Right lobe of liver (tissue), 6 donors: Measurements from ENCODE around the gene BTBD6. TPM values are rescaled to one million over a fixed set of nuclear protein-coding genes. Genes with fewer than 3 reads are reported as not detected.

Source experiments
- ATAC-seq, 4 donors: fragments of 200-7000 bp; cut with Tn5 transposase; one replicate each; pipeline ENCODE4 v1.9.1; 2020; ENCODE audit warnings: mild to moderate bottlenecking in 4 of 4, moderate library complexity in 4 of 4
- DNase-seq, 3 donors: peaks; one replicate each; pipeline ENCODE4 v3.0.0-alpha.2; 2020
- H3K27ac ChIP-seq, 3 donors: fragments of 200-600 bp; one replicate each; pipeline ENCODE4 v1.8.0; 2022
- H3K27me3 ChIP-seq, 2 donors: fragments of 200-600 bp; one replicate each; pipeline ENCODE4 v1.8.0; 2022
- H3K36me3 ChIP-seq, 4 donors: fragments of 200-600 bp; sonication (generic) in 1 of 4; one replicate each; pipeline versions ENCODE4 v1.5.1 to v1.8.0; 2017 to 2022; ENCODE audit warnings: control low read depth in 1 of 4
- H3K4me1 ChIP-seq, 4 donors: fragments of 200-600 bp; sonication (generic) in 1 of 4; one replicate each; pipeline versions ENCODE4 v1.5.1 to v1.8.0; 2017 to 2022; ENCODE audit warnings: control low read depth in 1 of 4
- H3K4me3 ChIP-seq, 3 donors: fragments of 200-600 bp; one replicate each; pipeline ENCODE4 v1.8.0; 2022
- H3K9me3 ChIP-seq, 4 donors: fragments of 200-600 bp; sonication (generic) in 1 of 4; one replicate each; pipeline versions ENCODE4 v1.5.1 to v1.8.0; 2017 to 2022; ENCODE audit warnings: control low read depth in 1 of 4
- POLR2A ChIP-seq: fragments of 450-650 bp; IDR thresholded peaks from one replicate; pipeline ENCODE4 v1.6.1; 2017; ENCODE audit warnings: antibody characterized with exemption, mild to moderate bottlenecking
- WGBS: methylation state at CpG from one replicate; pipeline ENCODE4 v1.1.6; 2018; ENCODE audit warnings: low coverage, low lambda C conversion rate; ENCODE audit not compliant: insufficient coverage; ENCODE audit errors: missing lambda C conversion rate; 5-methylcytosine and 5-hydroxymethylcytosine counted together
- intact Hi-C, 2 donors: fragments of 100-400 bp; cut with DNase I; formaldehyde crosslinking; loops; one replicate each; pipeline versions ENCODE4 v1.11.2 to v1.14.1; 2022
- total RNA-seq, 6 experiments: library from RNA; depleted of rRNA in 2 of 6; stranded (reverse); fragments of >200 nt in 2 of 6; fragmentation: NEBNext Ultra II Directional in 3 of 6; extraction: Animal tissue kit (Norgen Biotek cat#: 25700) in 3 of 6; gene quantifications; one replicate each; pipeline versions ENCODE4 v1.1.0 to v1.2.4, GENCODE V29; 2016 to 2023
- TF ChIP-seq, protein P1 (sequence below), 4 donors: fragments of 200-600 bp in 3 of 4; fragments of 450-650 bp in 1 of 4; IDR thresholded peaks; one replicate each; pipeline versions ENCODE4 v1.5.1 to v1.8.0; 2016 to 2022; ENCODE audit warnings: antibody characterized with exemption in 4 of 4, mild to moderate bottlenecking in 2 of 4
- donor health status: DM: no; HTN: yes; CAD: no.
- donor health status: DM: no; HTN: no; CAD: no.
- donor health status: DM: no; HTN: no; CAD: no.
- donor health status: DM: no; HTN: yes; CAD: no.
- donor health status: DM: no; HTN: yes; CAD: no.

The BTBD6 gene
- total RNA-seq, 6 experiments from 2014 or later = 16.5 to 25.0 (median 17.7) TPM

DNA sequence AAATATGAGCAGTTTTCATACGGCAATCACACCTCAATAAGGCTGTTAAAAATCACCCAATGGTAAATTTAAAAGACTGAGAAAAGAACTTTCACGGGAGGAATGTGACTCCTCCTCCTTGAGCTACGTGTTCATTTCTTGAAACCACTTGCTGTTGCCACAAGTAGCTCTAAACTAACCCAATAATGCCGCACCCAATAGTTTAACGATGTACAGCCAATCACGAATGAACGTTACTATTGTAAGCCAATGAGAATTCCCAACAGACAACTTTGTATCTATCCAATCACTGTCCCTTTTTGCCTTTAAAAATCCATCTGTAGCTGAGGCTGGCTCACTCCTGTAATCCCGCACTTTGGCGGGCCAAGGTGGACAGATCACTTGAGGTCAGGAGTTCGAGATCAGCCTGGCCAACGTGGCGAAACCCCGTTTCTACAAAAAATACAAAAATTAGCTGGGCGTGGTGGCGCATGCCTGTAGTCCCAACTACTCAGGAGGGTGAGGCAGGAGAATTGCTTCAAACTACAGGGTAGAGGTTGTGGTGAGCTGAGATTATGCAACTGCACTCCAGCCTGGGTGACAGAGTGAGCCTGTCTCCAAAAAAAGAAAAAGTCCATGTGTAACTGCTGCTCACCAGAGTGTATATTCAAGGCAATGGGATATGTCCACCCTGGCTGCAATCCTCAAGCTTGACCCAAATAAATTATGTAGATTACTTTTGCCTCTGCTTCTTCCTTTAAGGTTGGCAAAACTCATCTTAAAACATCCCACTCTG, 24.4 kb upstream of the BTBD6 start:
- no peak for TF ChIP-seq POLR2A
- TF ChIP-seq, protein P1, sequence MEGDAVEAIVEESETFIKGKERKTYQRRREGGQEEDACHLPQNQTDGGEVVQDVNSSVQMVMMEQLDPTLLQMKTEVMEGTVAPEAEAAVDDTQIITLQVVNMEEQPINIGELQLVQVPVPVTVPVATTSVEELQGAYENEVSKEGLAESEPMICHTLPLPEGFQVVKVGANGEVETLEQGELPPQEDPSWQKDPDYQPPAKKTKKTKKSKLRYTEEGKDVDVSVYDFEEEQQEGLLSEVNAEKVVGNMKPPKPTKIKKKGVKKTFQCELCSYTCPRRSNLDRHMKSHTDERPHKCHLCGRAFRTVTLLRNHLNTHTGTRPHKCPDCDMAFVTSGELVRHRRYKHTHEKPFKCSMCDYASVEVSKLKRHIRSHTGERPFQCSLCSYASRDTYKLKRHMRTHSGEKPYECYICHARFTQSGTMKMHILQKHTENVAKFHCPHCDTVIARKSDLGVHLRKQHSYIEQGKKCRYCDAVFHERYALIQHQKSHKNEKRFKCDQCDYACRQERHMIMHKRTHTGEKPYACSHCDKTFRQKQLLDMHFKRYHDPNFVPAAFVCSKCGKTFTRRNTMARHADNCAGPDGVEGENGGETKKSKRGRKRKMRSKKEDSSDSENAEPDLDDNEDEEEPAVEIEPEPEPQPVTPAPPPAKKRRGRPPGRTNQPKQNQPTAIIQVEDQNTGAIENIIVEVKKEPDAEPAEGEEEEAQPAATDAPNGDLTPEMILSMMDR (IDR thresholded peaks at IDR 0.05) = no peak
- Histone ChIP-seq H3K4me3 (no peak overlapping the region), H3K36me3 (peaks cover 0 to 12% (median 1%) of the 10 kb centered on the region in 4 donors), H3K27ac (no peak overlapping the region), H3K27me3 (no peaks in the 10 kb centered on the region), H3K4me1 (no peaks in the 10 kb centered on the region), H3K9me3 (no peaks in the 10 kb centered on the region)
- intact Hi-C loops = no loop called here
- peak in 1 of 4 donors; percentile 51 for ATAC-seq
- WGBS = 77% methylated on average over 15 of the region's 15 CpGs
- DNase-seq = peak in 2 of 3 donors; percentile 19 to 44

- ATAC-seq (no peak), DNase-seq (peak in 2 of 3 donors; percentile 24 to 42)
- WGBS = 100% methylated on average over 1 of the region's 11 CpGs
- TF ChIP-seq, protein P1 (IDR thresholded peaks at IDR 0.05) = no peak
- no peak for TF ChIP-seq POLR2A
- intact Hi-C loops = no loop called here
- H3K9me3 ChIP-seq = no peaks in the 10 kb centered on the region
- H3K27ac ChIP-seq = no peak overlapping the region
- H3K36me3 ChIP-seq = peaks cover 0 to 12% (median 1%) of the 10 kb centered on the region in 4 donors
- H3K27me3 ChIP-seq = no peaks in the 10 kb centered on the region
- H3K4me1 ChIP-seq = no peaks in the 10 kb centered on the region
- no peak overlapping the region for H3K4me3 ChIP-seq
Observed at GRCh38 chr14:105224845-105225570, 23.3 kb upstream of the BTBD6 start.

- 100% methylated on average over 1 of the region's 10 CpGs for WGBS
- Histone ChIP-seq H3K4me1 (no peaks in the 10 kb centered on the region), H3K27me3 (no peaks in the 10 kb centered on the region), H3K9me3 (no peaks in the 10 kb centered on the region), H3K4me3 (no peak overlapping the region), H3K36me3 (peaks cover 0 to 12% (median 1%) of the 10 kb centered on the region in 4 donors), H3K27ac (no peak overlapping the region)
- TF ChIP-seq POLR2A = no peak
- TF ChIP-seq, protein P1 (IDR thresholded peaks at IDR 0.05) = no peak
- intact Hi-C loops = no loop called here
- DNase-seq (peak in 1 of 3 donors; percentile 21), ATAC-seq (no peak)
Observed at GRCh38 chr14:105226198-105226597, 22.1 kb upstream of the BTBD6 start.

GRCh38 chr14:105227346-105227745, 21.0 kb upstream of the BTBD6 start:
- ATAC-seq = no peak
- Histone ChIP-seq H3K27me3 (no peaks in the 10 kb centered on the region), H3K4me1 (no peaks in the 10 kb centered on the region), H3K36me3 (peaks cover 0 to 12% (median 1%) of the 10 kb centered on the region in 4 donors), H3K4me3 (no peak overlapping the region), H3K9me3 (no peaks in the 10 kb centered on the region), H3K27ac (no peak overlapping the region)
- 80% methylated on average over 4 of the region's 14 CpGs for WGBS
- intact Hi-C loops = no loop called here
- DNase-seq = peak in 1 of 3 donors; percentile 15
- TF ChIP-seq, protein P1 (IDR thresholded peaks at IDR 0.05) = no peak
- no peak for TF ChIP-seq POLR2A
